ENCODE results near the gene LOX.
"Not testable (repeated sequence)": the region's sequence is repeated elsewhere in the genome, so short reads cannot be mapped to it uniquely, and the experiment has no call there.

LOX gene

GRCh38 chr5:122101636-122102285 lies 23.7 kb upstream of the LOX start:
- DNase-seq = peak; percentile 40
- in situ Hi-C loops (cut with MboI; ENCODE audit: low pct_unique_long_range_greater_than_20kb, low sequenced_read_pairs) = no loop called here

GRCh38 chr5:122099060-122099790 lies 21.2 kb upstream of the LOX start:
- in situ Hi-C loops (cut with MboI; ENCODE audit: low pct_unique_long_range_greater_than_20kb, low sequenced_read_pairs) = no loop called here

GRCh38 chr5:122097391-122097790 lies 19.3 kb upstream of the LOX start:
- no peak for DNase-seq
- in situ Hi-C loops (cut with MboI; ENCODE audit: low pct_unique_long_range_greater_than_20kb, low sequenced_read_pairs) = no loop called here

More at GRCh38 chr5:122099060-122099790, 21.2 kb upstream of the LOX start:
- DNase-seq = no peak

- DNase-seq = no peak
- in situ Hi-C loops (cut with MboI; ENCODE audit: low pct_unique_long_range_greater_than_20kb, low sequenced_read_pairs) = no loop called here
Observed at GRCh38 chr5:122095158-122095557, 17.1 kb upstream of the LOX start.

GRCh38 chr5:122094251-122094650 lies 16.2 kb upstream of the LOX start:
- in situ Hi-C loops (cut with MboI; ENCODE audit: low pct_unique_long_range_greater_than_20kb, low sequenced_read_pairs); DNase-seq: not testable (repeated sequence)

- DNase-seq = no peak
- in situ Hi-C loops (cut with MboI; ENCODE audit: low pct_unique_long_range_greater_than_20kb, low sequenced_read_pairs) = no loop called here
Observed at GRCh38 chr5:122093415-122094180, 15.5 kb upstream of the LOX start.

GRCh38 chr5:122091936-122092600 lies 14.0 kb upstream of the LOX start:
- in situ Hi-C loops (cut with MboI; ENCODE audit: low pct_unique_long_range_greater_than_20kb, low sequenced_read_pairs) = no loop called here
- no peak for DNase-seq

- no peak for DNase-seq
- in situ Hi-C loops (cut with MboI; ENCODE audit: low pct_unique_long_range_greater_than_20kb, low sequenced_read_pairs) = no loop called here
Observed at GRCh38 chr5:122089096-122090013, 11.3 kb upstream of the LOX start.

GRCh38 chr5:122085041-122085440 lies 7.0 kb upstream of the LOX start:
- in situ Hi-C loops (cut with MboI; ENCODE audit: low pct_unique_long_range_greater_than_20kb, low sequenced_read_pairs) = no loop called here
- DNase-seq = no peak

- no peak for DNase-seq
- in situ Hi-C loops (cut with MboI; ENCODE audit: low pct_unique_long_range_greater_than_20kb, low sequenced_read_pairs) = no loop called here
Observed at GRCh38 chr5:122083535-122083934, 5.5 kb upstream of the LOX start.

- in situ Hi-C loops (cut with MboI; ENCODE audit: low pct_unique_long_range_greater_than_20kb, low sequenced_read_pairs) = no loop called here
- DNase-seq = no peak
Observed at GRCh38 chr5:122081541-122081940, 3.5 kb upstream of the LOX start.

GRCh38 chr5:122077366-122078115 lies 518 bp downstream of the LOX start:
- no peak for DNase-seq
- in situ Hi-C loops (cut with MboI; ENCODE audit: low pct_unique_long_range_greater_than_20kb, low sequenced_read_pairs) = no loop called here

- DNase-seq = peak; percentile 87
- in situ Hi-C loops (cut with MboI; ENCODE audit: low pct_unique_long_range_greater_than_20kb, low sequenced_read_pairs) = no loop called here
Observed at GRCh38 chr5:122076669-122077365, 1.2 kb downstream of the LOX start.

GRCh38 chr5:122076050-122076461 lies 2.0 kb downstream of the LOX start:
- no peak for DNase-seq
- in situ Hi-C loops (cut with MboI; ENCODE audit: low pct_unique_long_range_greater_than_20kb, low sequenced_read_pairs) = no loop called here

GRCh38 chr5:122073864-122074263 lies 4.2 kb downstream of the LOX start:
- DNase-seq = no peak
- in situ Hi-C loops (cut with MboI; ENCODE audit: low pct_unique_long_range_greater_than_20kb, low sequenced_read_pairs) = no loop called here

- in situ Hi-C loops (cut with MboI; ENCODE audit: low pct_unique_long_range_greater_than_20kb, low sequenced_read_pairs) = no loop called here
- no peak for DNase-seq
Observed at GRCh38 chr5:122073018-122073417, 5.0 kb downstream of the LOX start.

GRCh38 chr5:122067390-122067789 lies 10.7 kb downstream of the LOX start:
- DNase-seq = no peak
- in situ Hi-C loops (cut with MboI; ENCODE audit: low pct_unique_long_range_greater_than_20kb, low sequenced_read_pairs) = no loop called here

All from KBM-7 (cell line).